Activated T-helper 1 cell treated with anti-CD3 and anti-CD28 coated beads, Interleukin-2, amount 50 U/mL, for 16 hours (primary cell): ENCODE measurements around the gene ANKRD10.
A peak's percentile ranks its signal among the peaks of the same experiment; 100 is the strongest.

Experiments
- DNase-seq, 2 donors: peaks; one replicate each; pipeline ENCODE4 v3.0.0-alpha.2; 2020; ENCODE audit warnings: low read depth in 1 of 2, low spot score in 1 of 2

Gene ANKRD10

DNA sequence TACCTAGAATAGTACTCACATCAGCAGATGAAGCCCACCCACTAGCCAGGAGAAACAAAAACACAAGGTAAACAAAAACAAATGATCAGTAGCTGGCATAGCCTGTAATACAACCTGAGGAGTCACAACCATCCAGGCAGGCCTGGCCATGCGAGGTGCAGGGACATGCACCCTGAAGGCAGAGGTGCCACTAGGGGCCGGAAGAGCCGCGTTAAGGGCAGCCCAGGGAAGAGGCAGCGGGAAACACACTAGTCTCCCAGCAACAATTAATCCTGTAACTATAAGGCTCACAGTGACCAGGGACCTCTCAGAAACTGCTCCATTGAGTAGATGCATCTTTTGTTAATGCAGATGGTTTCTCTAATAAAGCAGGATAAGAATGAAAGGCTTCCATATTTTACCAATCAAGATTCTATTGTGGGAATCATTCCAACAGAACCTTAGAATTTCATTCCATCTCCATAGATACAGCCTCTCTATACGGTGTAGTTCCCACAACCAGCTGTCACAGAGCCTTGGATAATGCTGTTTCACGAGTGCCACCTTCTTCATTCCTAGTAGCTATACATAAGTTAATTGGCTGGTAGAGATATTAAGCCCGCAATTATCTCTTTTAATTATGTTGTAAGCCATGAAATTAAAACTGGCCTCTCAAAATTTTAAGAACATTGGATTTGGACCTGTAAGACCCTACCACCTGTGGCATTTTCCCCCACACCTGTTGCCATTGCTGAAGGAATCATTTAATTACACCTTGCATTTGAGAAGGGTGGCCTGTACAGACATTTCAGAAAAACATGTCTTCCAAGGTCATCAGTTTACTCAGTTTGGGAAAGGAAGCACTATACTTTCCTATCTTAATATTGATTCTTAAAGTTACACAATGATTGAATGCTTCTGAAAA is 28.7 kb downstream of the ANKRD10 start:
- no peak for DNase-seq

- no peak for DNase-seq
Observed at GRCh38 chr13:110885516-110885915, 29.4 kb downstream of the ANKRD10 start.

- no peak for DNase-seq
Observed at GRCh38 chr13:110884517-110884916, 30.4 kb downstream of the ANKRD10 start.

DNA sequence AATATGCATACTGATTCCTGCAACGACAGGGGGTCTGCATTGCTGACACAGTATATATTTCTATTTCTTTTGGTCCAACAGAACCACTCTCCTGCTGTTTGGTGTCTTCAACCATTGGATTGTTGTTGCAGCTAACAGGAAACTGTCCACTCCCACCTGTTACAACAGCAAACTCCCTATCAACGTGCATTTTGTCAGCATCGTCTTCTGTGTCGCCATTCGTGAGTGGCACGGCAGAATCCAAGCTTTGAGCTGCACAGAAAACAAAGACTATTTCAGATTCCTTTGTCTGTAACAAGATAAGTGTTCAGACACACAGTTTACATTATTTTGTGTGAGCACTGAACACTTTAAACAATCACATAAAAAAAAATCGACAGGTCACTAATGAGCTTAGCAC is 31.3 kb downstream of the ANKRD10 start:
- no peak for DNase-seq

GRCh38 chr13:110882972-110883371 is 31.9 kb downstream of the ANKRD10 start:
- no peak for DNase-seq

DNA sequence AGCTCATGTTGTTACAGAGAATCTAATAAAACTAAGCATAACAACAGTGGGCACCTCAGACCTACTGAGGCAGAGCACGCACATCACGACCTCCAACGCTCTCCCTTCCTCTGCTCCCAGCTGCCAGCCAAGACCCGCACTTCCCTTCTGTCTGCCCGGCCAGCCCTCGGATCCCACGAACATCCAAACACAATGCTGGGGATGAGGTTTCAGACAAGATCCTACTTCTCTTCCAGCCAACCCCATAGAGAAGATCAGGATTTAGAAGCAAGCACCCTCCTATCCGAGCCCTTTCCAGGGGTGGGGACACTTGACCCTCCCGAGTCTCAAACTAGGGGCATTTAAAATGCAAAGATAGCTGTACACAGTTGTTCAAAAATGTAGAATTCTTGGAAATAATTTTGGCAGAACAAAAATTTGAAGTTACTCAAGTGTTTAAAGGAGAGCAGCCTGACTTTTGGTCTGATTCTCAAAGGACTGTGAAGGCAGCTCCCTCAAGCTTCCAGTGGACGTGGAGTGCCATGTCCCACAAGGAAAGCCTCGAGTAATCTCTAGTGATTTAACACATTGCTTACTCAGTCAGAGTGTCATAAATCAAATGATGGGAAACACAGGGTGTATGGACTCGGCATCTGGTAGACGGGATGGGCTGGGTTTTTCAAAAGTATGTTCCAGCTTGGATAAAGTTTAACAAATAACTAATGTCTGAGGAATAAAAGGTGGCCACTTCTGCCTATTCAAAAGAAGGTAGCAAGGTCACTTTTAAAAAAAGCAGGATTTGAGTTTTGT is 32.8 kb downstream of the ANKRD10 start:
- no peak for DNase-seq

DNA sequence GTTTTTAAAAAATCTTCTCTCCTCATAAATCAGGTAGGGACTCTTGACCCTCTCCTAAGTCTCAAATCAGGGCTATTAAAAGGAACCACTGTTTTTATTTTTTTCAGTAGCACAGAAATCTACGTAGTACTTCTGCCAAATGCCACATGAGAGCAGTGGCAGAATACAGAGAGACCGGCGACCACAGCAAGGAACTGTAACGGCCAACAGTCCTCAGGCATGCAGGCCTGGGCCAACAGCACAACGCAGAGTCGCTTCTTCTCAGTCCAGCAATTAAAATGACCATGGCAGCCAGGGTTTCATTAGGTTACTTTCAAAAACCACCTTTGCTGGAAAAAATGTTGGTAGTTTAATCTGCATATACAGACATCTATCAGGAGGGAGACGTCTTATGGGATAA is 34.2 kb downstream of the ANKRD10 start:
- no peak for DNase-seq

- no peak for DNase-seq
Observed at GRCh38 chr13:110879482-110879881, 35.4 kb downstream of the ANKRD10 start.

GRCh38 chr13:110877737-110878258 is 37.1 kb downstream of the ANKRD10 start:
- DNase-seq, result no peak

- no peak for DNase-seq
Observed at GRCh38 chr13:110876609-110877008, 38.3 kb downstream of the ANKRD10 start.

GRCh38 chr13:110875241-110875640 is 39.6 kb downstream of the ANKRD10 start:
- no peak for DNase-seq

DNA sequence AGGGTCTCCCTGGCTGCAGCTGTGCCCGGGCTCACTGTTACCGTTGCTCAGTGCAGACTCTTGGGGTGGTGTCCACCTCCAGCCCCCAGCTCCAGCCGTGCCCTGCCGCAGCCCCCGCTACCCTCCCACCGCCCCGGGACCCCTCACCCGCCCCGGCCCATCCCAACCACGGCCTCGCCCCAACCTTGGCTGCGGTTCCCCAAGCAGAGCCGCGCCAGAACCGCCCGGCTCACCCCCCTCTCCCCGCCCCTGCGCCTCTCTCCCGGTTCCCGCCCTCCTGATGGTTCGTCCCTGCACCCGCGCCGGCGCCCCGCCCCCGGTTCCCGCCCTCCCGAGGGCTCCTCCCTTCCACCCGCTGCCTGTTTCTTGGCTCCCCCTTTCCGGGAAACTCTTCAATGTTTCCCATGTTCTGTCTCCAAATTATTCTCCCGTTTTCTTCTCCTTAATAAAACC is 40.3 kb downstream of the ANKRD10 start:
- peak in 1 of 2 donors; percentile 33 for DNase-seq

GRCh38 chr13:110873639-110874507 is 41.0 kb downstream of the ANKRD10 start:
- DNase-seq, result no peak

GRCh38 chr13:110872768-110873638 is 41.9 kb downstream of the ANKRD10 start:
- DNase-seq, result no peak

DNA sequence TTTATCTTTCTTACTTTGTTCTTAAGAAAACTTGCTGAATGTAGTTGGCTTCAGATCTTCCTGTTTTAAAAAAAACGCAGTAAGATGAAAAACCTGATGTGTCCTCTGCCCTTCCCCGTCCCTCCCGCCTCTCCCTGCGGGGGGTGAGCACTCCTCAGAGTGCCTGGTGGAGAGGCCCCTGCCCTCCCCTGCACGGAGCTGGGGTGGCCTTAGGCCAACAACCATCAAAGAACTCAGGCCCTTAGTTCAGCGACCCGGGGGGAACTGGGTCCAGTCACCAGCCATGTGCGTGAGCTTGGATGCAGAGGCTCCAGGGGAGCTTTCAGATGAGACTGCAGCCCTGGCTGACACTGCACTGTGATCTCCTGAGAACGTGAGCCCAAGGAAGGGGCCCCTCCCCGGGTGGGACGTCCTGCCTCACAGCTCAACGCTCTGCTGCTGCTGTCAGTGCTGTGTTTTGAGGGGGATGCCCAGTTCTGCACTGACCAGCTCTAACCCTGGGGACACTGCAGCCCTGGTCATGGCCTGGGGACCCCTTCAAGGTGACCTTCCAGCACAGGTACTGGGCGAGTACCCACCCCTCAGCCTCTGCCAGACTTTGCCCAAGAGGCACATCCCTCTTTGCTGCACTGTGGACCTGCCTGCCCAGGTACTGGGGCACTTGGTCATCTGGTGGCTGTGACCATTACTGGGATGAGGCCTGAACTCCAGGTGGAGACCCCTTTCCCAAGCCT is 42.7 kb downstream of the ANKRD10 start:
- DNase-seq, result no peak

DNA sequence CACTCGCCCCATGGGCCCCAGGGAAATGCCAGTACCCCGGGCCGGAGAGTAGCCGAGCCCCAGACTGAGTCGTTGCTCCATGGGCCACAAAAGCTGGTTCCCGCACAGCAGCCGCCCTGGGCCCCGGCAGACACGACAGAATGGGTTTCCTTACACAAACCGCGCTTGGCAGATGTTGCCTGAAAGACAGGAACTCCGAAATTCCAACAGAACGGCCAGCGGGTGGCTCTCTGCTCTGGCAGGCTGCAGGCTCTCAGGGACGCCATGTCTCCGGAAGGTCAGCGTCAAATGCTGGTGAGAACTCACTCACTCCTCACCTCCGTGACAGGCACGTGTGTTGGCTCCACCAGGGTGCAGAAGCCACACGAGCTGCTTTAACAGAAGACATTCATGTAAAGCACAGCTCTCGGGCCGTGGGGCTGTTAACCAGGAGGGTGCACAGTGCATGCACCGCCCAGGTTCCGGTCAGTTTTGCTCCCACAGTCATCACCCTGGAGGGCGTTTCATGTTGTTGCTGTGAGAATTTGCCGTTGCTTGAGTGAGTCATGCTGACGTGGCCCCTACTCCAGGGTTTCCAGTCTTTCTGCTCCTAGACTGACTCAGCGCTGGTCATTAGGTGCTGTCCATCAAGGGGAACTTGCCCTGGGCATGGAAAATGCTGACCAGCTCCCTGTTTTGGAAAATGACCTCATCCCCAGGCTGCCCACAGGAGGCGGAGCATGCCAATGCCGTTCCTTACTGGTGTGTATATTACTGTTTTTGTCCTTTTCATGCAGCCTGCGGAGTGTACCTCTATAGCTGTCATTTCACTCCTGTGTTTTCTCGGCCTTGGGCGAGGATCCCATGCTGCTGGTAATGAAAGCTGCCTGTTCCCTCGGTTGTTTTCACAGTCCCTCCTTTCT is 44.8 kb downstream of the ANKRD10 start:
- no peak for DNase-seq

- no peak for DNase-seq
Observed at GRCh38 chr13:110869231-110869804, 45.6 kb downstream of the ANKRD10 start.

GRCh38 chr13:110868720-110869119 is 46.1 kb downstream of the ANKRD10 start:
- no peak for DNase-seq
